DND-41 (cell line): ENCODE data around the gene CDT1.

Source experiments
- ATAC-seq: fragments of 200-7000 bp; cut with Tn5 transposase; 3 replicates; pipeline ENCODE4 v1.9.1; 2021; ENCODE audit warnings: low read depth; ENCODE audit not compliant: insufficient read depth
- DNase-seq: peaks from one replicate; pipeline ENCODE4 v3.0.0-alpha.2; 2020
- H2AFZ ChIP-seq: 2 replicates; pipeline ENCODE4 v1.6.0; 2012; ENCODE audit warnings: low read depth, low read length
- H3K27ac ChIP-seq: 2 replicates; pipeline ENCODE4 v1.5.1; 2012; ENCODE audit warnings: low read length, inconsistent platforms
- H3K27me3 ChIP-seq: fragments of 200-600 bp; sonication (generic); 2 replicates; pipeline ENCODE4 v1.6.0; 2012; ENCODE audit warnings: low read length, mild to moderate bottlenecking, inconsistent platforms; ENCODE audit not compliant: insufficient read depth, poor library complexity
- H3K36me3 ChIP-seq: 2 replicates; pipeline ENCODE4 v1.5.1; 2012; ENCODE audit warnings: low read length, inconsistent platforms; ENCODE audit not compliant: insufficient read depth
- H3K4me1 ChIP-seq: 2 replicates; pipeline ENCODE4 v1.5.1; 2012; ENCODE audit warnings: mild to moderate bottlenecking, low read length; ENCODE audit not compliant: insufficient read depth
- H3K4me2 ChIP-seq: 2 replicates; pipeline ENCODE4 v1.6.0; 2012; ENCODE audit warnings: mild to moderate bottlenecking, moderate library complexity, low read length, inconsistent platforms; ENCODE audit not compliant: insufficient read depth
- H3K4me3 ChIP-seq, 2 experiments: fragments of 200-600 bp in 1 of 2; shearing (Covaris generic) in 1 of 2; 2 replicates each; pipeline ENCODE4 v1.5.1; 2012 to 2016; ENCODE audit warnings: inconsistent platforms in 2 of 2, low read length in 2 of 2, mild to moderate bottlenecking in 2 of 2, low read depth in 1 of 2, moderate library complexity in 1 of 2
- H3K79me2 ChIP-seq: 2 replicates; pipeline ENCODE4 v1.6.0; 2012; ENCODE audit warnings: low read length, inconsistent platforms; ENCODE audit not compliant: insufficient read depth
- H3K9ac ChIP-seq: 2 replicates; pipeline ENCODE4 v1.6.0; 2012; ENCODE audit warnings: low read depth, mild to moderate bottlenecking, inconsistent platforms, low read length, moderate library complexity
- H3K9me3 ChIP-seq: 2 replicates; pipeline ENCODE4 v1.5.1; 2012; ENCODE audit warnings: low read length, moderate library complexity, mild to moderate bottlenecking, inconsistent platforms; ENCODE audit not compliant: insufficient read depth, severe bottlenecking
- H4K20me1 ChIP-seq: 2 replicates; pipeline ENCODE4 v1.6.0; 2012; ENCODE audit warnings: low read length; ENCODE audit not compliant: insufficient read depth
- EZH2 ChIP-seq: IDR thresholded peaks from 3 replicates; pipeline ENCODE4 v1.6.1; 2012; ENCODE audit warnings: borderline replicate concordance, low read depth, mild to moderate bottlenecking, moderate library complexity, low read length, inconsistent platforms; ENCODE audit not compliant: severe bottlenecking
- TF ChIP-seq, protein P1 (sequence below): IDR thresholded peaks from 2 replicates; pipeline ENCODE4 v1.5.1; 2012; ENCODE audit warnings: borderline replicate concordance, low read length, moderate library complexity, mild to moderate bottlenecking; ENCODE audit not compliant: poor library complexity, severe bottlenecking; ENCODE audit errors: extremely low read depth

CDT1 gene

DNA sequence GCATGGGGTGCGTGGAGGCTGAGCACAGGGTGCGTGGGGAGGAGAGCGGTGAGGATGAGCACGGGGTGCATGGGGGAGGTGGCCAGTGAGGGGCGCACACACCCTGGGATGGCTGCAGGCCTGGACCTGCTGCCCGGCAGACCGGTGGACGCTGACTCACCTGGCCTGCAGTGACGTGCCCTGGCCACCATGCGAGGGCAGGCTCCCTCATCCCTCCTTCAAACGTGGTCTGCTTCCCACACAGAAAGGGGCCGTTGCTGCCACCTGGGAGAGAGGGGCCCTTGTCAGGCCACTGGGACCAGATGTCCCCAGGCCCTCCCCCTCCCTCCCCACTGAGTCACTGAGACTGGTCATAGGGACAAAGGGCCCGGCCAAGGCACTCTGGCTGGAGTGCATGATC, 28.2 kb downstream of the CDT1 start:
- Histone ChIP-seq H3K27me3 (no peaks in the 10 kb centered on the region), H3K4me1 (no peaks in the 10 kb centered on the region), H3K9ac (no peak overlapping the region), H2AFZ (no peak overlapping the region), H3K4me2 (no peak overlapping the region), H4K20me1 (no peaks in the 10 kb centered on the region), H3K36me3 (peaks cover 12% of the 10 kb centered on the region; the same call in 1 of the 2 replicates), H3K4me3 (no peak overlapping the region), H3K27ac (no peak overlapping the region), H3K79me2 (no peaks in the 10 kb centered on the region), H3K9me3 (no peaks in the 10 kb centered on the region)
- TF ChIP-seq, protein P1, sequence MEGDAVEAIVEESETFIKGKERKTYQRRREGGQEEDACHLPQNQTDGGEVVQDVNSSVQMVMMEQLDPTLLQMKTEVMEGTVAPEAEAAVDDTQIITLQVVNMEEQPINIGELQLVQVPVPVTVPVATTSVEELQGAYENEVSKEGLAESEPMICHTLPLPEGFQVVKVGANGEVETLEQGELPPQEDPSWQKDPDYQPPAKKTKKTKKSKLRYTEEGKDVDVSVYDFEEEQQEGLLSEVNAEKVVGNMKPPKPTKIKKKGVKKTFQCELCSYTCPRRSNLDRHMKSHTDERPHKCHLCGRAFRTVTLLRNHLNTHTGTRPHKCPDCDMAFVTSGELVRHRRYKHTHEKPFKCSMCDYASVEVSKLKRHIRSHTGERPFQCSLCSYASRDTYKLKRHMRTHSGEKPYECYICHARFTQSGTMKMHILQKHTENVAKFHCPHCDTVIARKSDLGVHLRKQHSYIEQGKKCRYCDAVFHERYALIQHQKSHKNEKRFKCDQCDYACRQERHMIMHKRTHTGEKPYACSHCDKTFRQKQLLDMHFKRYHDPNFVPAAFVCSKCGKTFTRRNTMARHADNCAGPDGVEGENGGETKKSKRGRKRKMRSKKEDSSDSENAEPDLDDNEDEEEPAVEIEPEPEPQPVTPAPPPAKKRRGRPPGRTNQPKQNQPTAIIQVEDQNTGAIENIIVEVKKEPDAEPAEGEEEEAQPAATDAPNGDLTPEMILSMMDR = no peak
- TF ChIP-seq EZH2 = no peak
- DNase-seq (no peak), ATAC-seq (no peak)

DNA sequence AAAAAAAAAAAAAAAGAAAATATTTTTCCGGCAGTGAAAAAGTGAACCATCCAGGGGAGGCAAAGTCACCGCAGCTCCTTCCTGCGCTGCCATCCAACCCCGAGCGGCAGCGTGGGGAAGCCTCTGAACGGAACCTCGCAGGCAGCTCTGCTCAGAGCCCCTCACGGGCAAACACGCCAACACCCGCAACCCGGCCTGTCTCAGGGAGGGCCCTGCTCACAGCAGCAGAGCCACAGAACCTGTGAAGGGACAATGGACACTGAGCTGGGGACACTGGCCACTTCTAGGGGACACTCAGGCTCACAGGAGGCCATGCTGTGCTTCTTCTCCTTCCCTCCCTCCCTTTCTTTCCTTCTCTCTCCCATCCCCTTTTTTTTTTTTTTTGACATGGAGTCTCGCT, 29.5 kb downstream of the CDT1 start:
- Histone ChIP-seq H4K20me1 (no peaks in the 10 kb centered on the region), H3K9me3 (no peaks in the 10 kb centered on the region), H2AFZ (no peak overlapping the region), H3K4me3 (no peak overlapping the region), H3K27ac (no peak overlapping the region), H3K4me1 (no peaks in the 10 kb centered on the region), H3K9ac (no peak overlapping the region), H3K4me2 (no peak overlapping the region), H3K79me2 (no peaks in the 10 kb centered on the region), H3K27me3 (no peaks in the 10 kb centered on the region), H3K36me3 (peaks cover 12% of the 10 kb centered on the region; the same call in 1 of the 2 replicates)
- no peak for ATAC-seq
- DNase-seq = no peak
- TF ChIP-seq, protein P1 = no peak
- TF ChIP-seq EZH2 = no peak

DNA sequence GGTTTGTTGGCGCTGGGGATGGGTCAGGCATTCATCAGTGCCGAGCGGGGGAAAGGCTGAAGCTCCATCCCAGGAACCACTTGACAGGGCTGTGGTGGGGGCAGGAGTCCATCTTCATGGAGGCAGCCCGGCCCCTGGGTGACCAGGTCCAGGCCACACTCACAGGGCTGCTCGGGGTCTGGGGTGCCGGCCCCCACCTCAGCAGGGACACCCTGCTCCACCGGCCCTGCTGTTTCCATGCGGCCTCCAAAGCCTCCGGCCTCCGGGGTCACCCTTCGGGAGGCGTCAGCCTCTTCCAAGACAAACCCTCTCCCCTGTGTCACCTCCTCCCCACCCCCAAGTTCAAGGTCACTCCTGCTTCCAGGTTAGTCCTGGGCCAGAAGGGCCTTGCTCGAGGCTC, 31.1 kb downstream of the CDT1 start:
- H3K4me2 ChIP-seq = no peak overlapping the region
- no peak for ATAC-seq
- no peak overlapping the region for H3K4me3 ChIP-seq
- H3K27me3 ChIP-seq = no peaks in the 10 kb centered on the region
- H3K36me3 ChIP-seq = peaks cover 22% of the 10 kb centered on the region
- DNase-seq = no peak
- H3K27ac ChIP-seq = no peak overlapping the region
- H2AFZ ChIP-seq = no peak overlapping the region
- TF ChIP-seq EZH2 = no peak
- TF ChIP-seq, protein P1 = no peak
- H3K9ac ChIP-seq = no peak overlapping the region
- H3K4me1 ChIP-seq = no peaks in the 10 kb centered on the region
- no peaks in the 10 kb centered on the region for H3K9me3 ChIP-seq
- no peaks in the 10 kb centered on the region for H3K79me2 ChIP-seq
- H4K20me1 ChIP-seq = no peaks in the 10 kb centered on the region

DNA sequence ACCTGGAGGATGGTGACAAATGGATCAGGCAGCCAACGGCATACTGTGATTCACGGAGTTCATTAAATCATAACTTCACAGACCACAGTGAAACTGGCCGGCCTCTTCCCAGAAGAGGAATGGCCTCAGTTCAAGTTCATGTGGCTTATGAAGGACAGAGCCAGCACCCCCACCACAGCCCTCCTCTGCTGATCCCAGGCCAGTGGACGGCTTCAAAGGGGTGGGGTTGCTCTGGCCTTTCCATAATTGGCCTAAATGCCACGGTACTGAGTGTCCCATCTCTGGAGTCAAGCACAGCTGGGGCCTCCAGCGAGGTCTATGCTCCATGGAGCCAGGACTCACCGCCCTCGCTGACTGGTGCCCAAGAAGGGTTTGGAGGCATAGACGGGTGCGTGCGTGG, 31.8 kb downstream of the CDT1 start:
- Histone ChIP-seq H3K4me2 (no peak overlapping the region), H3K4me3 (no peak overlapping the region), H3K79me2 (no peaks in the 10 kb centered on the region), H3K36me3 (peaks cover 29% of the 10 kb centered on the region), H3K9ac (no peak overlapping the region), H2AFZ (no peak overlapping the region), H3K27me3 (no peaks in the 10 kb centered on the region), H3K4me1 (no peaks in the 10 kb centered on the region), H3K9me3 (no peaks in the 10 kb centered on the region), H4K20me1 (no peaks in the 10 kb centered on the region), H3K27ac (no peak overlapping the region)
- ATAC-seq (no peak), DNase-seq (no peak)
- TF ChIP-seq, protein P1 = no peak
- TF ChIP-seq EZH2 = no peak
